HFF-Myc (cell line): ENCODE results near the gene METTL15.
"Not testable (repeated sequence)": the region's sequence is repeated elsewhere in the genome, so short reads cannot be mapped to it uniquely, and the experiment has no call there.

Experiments used
- DNase-seq: peaks from one replicate; pipeline ENCODE4 v3.0.0-alpha.2; 2011; ENCODE audit warnings: low read depth; ENCODE audit errors: extremely low read depth
- H3K4me3 ChIP-seq: replicated peaks from 2 replicates; pipeline ENCODE4 v1.5.1; 2011; ENCODE audit warnings: low read depth, mild to moderate bottlenecking, control low read depth, low read length
- CTCF ChIP-seq: IDR thresholded peaks from 2 replicates; pipeline ENCODE4 v1.5.1; 2012; ENCODE audit warnings: mild to moderate bottlenecking, low read depth, low read length, control low read depth; ENCODE audit errors: missing control alignments

Gene METTL15

GRCh38 chr11:28274216-28274615 is 166.0 kb downstream of the METTL15 start:
- DNase-seq, result no peak
- TF ChIP-seq CTCF, result no peak
- H3K4me3 ChIP-seq, result no peak overlapping the region

GRCh38 chr11:28284196-28284595 is 176.0 kb downstream of the METTL15 start:
- TF ChIP-seq CTCF, result no peak
- no peak for DNase-seq
- H3K4me3 ChIP-seq, result no peak overlapping the region

GRCh38 chr11:28289444-28289843 is 181.3 kb downstream of the METTL15 start:
- TF ChIP-seq CTCF, result no peak
- H3K4me3 ChIP-seq, result no peak overlapping the region
- no peak for DNase-seq

- not testable (repeated sequence) for H3K4me3 ChIP-seq, DNase-seq
Measured at GRCh38 chr11:28290995-28291394, 182.8 kb downstream of the METTL15 start.

- TF ChIP-seq CTCF, result no peak
Measured at GRCh38 chr11:28296426-28296825, 188.2 kb downstream of the METTL15 start.

GRCh38 chr11:28298209-28298608 is 190.0 kb downstream of the METTL15 start:
- DNase-seq, result no peak
- TF ChIP-seq CTCF, result no peak
- H3K4me3 ChIP-seq, result no peak overlapping the region

More at GRCh38 chr11:28296426-28296825, 188.2 kb downstream of the METTL15 start:
- no peak overlapping the region for H3K4me3 ChIP-seq
- DNase-seq, result no peak

GRCh38 chr11:28303477-28304191 is 195.4 kb downstream of the METTL15 start:
- TF ChIP-seq CTCF, result no peak
- DNase-seq, result no peak
- no peak overlapping the region for H3K4me3 ChIP-seq
